Parathyroid adenoma (tissue), 2 donors: ENCODE measurements around the gene FEN1.

Source experiments
- H2AFZ ChIP-seq: fragments of 300-600 bp; sonication (generic); one replicate; pipeline ENCODE4 v1.7.0; 2017; ENCODE audit warnings: antibody characterized with exemption, mild to moderate bottlenecking
- H3K27ac ChIP-seq: fragments of 300-600 bp; sonication (generic); one replicate; pipeline ENCODE4 v1.7.0; 2017
- H3K27me3 ChIP-seq: fragments of 300-600 bp; sonication (generic); one replicate; pipeline ENCODE4 v1.7.0; 2017; ENCODE audit warnings: low read length; ENCODE audit not compliant: control insufficient read depth, insufficient read depth
- H3K36me3 ChIP-seq: fragments of 300-600 bp; sonication (generic); one replicate; pipeline ENCODE4 v1.7.0; 2017; ENCODE audit warnings: low read length; ENCODE audit not compliant: control insufficient read depth, insufficient read depth
- H3K4me1 ChIP-seq: fragments of 300-600 bp; sonication (generic); one replicate; pipeline ENCODE4 v1.7.0; 2017; ENCODE audit warnings: control low read depth
- H3K4me2 ChIP-seq: fragments of 300-600 bp; sonication (generic); one replicate; pipeline ENCODE4 v1.7.0; 2017; ENCODE audit warnings: low read length
- H3K4me3 ChIP-seq: fragments of 300-600 bp; sonication (generic); one replicate; pipeline ENCODE4 v1.7.0; 2017; ENCODE audit warnings: low read depth, low read length
- H3K79me2 ChIP-seq: fragments of 300-600 bp; sonication (generic); one replicate; pipeline ENCODE4 v1.7.0; 2017; ENCODE audit warnings: control low read depth
- H3K9ac ChIP-seq: fragments of 300-600 bp; sonication (generic); one replicate; pipeline ENCODE4 v1.7.0; 2017; ENCODE audit warnings: mild to moderate bottlenecking
- H3K9me3 ChIP-seq: fragments of 300-600 bp; sonication (generic); one replicate; pipeline ENCODE4 v1.7.0; 2017; ENCODE audit warnings: low read length; ENCODE audit not compliant: control insufficient read depth
- CTCF ChIP-seq: fragments of 300-600 bp; sonication (generic); IDR thresholded peaks from one replicate; pipeline ENCODE4 v1.7.0; 2017; ENCODE audit warnings: antibody characterized with exemption, mild to moderate bottlenecking
- donor health status: primary hyperparathyroidism.

The FEN1 gene

GRCh38 chr11:61828379-61828628, 35.6 kb downstream of the FEN1 start:
- Histone ChIP-seq H3K79me2 (no peaks in the 10 kb centered on the region), H3K4me2 (peak overlapping the region; percentile 81), H3K4me1 (peaks cover 18% of the 10 kb centered on the region), H3K36me3 (no peaks in the 10 kb centered on the region), H3K27me3 (no peaks in the 10 kb centered on the region), H3K4me3 (peak overlapping the region; percentile 56), H3K9me3 (no peaks in the 10 kb centered on the region), H2AFZ (peak overlapping the region; percentile 76), H3K9ac (no peak overlapping the region), H3K27ac (peak overlapping the region; percentile 81)
- no peak for TF ChIP-seq CTCF

- Histone ChIP-seq H3K79me2 (no peaks in the 10 kb centered on the region), H3K27me3 (no peaks in the 10 kb centered on the region), H2AFZ (peak overlapping the region; percentile 69), H3K27ac (peak overlapping the region; percentile 81), H3K4me2 (peak overlapping the region; percentile 81), H3K9me3 (no peaks in the 10 kb centered on the region), H3K4me3 (peak overlapping the region; percentile 56), H3K36me3 (no peaks in the 10 kb centered on the region), H3K4me1 (peaks cover 18% of the 10 kb centered on the region), H3K9ac (no peak overlapping the region)
- TF ChIP-seq CTCF = peak; percentile 18
These were observed 36.1 kb downstream of the FEN1 start for GRCh38 chr11:61828629-61829407.

- Histone ChIP-seq H3K4me2 (peak overlapping the region; percentile 81), H3K36me3 (no peaks in the 10 kb centered on the region), H3K27me3 (no peaks in the 10 kb centered on the region), H3K9me3 (no peaks in the 10 kb centered on the region), H2AFZ (no peak overlapping the region), H3K9ac (no peak overlapping the region), H3K4me1 (peaks cover 26% of the 10 kb centered on the region), H3K4me3 (no peak overlapping the region), H3K79me2 (no peaks in the 10 kb centered on the region), H3K27ac (no peak overlapping the region)
- TF ChIP-seq CTCF = no peak
These were observed 37.1 kb downstream of the FEN1 start for GRCh38 chr11:61829806-61830205.

DNA sequence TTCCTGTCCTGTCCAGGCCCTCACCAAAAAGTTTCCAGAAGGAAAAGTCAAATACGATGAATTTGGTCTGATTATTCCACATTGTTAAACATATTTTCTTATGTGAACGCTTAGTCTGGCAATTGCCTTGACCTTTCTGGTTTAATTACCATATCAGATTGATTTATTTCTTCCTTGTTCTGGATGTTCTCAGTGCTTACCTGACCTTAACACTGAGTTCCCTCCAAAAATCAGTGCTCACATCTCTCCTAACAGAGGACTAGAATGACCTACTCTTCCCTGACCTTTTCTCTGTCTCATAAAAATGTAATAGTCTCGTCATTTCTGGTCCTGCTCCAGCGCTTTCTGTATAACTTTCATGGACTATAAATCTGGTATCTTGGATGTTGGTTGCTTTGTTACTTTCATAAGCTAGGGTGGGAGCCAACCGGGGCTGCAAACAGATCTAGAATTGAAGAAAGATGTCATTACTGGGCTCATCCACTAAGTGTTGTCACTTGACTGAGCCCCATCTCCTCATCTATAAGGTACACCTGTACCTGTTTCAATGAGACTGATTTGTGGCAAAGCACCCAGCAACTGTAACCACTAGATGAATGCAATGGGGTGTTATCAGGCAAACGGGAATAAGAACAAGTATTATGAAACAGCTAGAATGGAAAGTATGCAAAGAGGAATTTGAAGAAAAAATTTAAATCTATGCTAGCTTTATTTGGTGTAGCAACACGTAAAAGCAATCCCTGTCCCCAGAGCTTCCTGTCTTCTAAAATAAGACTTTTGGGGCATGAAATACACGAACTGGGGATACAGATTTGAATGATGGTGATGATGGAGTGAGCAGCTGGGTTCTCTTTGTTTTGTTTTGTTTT, 37.8 kb downstream of the FEN1 start:
- TF ChIP-seq CTCF = no peak
- Histone ChIP-seq H3K36me3 (no peaks in the 10 kb centered on the region), H3K9me3 (no peaks in the 10 kb centered on the region), H3K27me3 (no peaks in the 10 kb centered on the region), H3K4me3 (no peak overlapping the region), H3K27ac (no peak overlapping the region), H3K4me1 (peaks cover 29% of the 10 kb centered on the region), H3K9ac (no peak overlapping the region), H3K4me2 (no peak overlapping the region), H2AFZ (no peak overlapping the region), H3K79me2 (no peaks in the 10 kb centered on the region)
